HG03439 (cell line): ENCODE data around the gene TMEM11.

ENCODE experiments used
- ATAC-seq: cut with Tn5 transposase; IDR thresholded peaks from one replicate; pipeline ENCODE4 v1.9.1; 2021; ENCODE audit warnings: mild to moderate bottlenecking, moderate library complexity; ENCODE audit not compliant: unreplicated experiment

TMEM11 gene

GRCh38 chr17:21214015-21214776 lies at the start of gene TMEM11:
Gene TMEM11 (minus strand): TSS chr17:21214161. CDS start chr17:21214152, 9 bp downstream.
- peak; percentile 82 for ATAC-seq

- ATAC-seq: no peak
These were observed 49.4 kb upstream of the TMEM11 start for GRCh38 chr17:21263376-21263775.

DNA sequence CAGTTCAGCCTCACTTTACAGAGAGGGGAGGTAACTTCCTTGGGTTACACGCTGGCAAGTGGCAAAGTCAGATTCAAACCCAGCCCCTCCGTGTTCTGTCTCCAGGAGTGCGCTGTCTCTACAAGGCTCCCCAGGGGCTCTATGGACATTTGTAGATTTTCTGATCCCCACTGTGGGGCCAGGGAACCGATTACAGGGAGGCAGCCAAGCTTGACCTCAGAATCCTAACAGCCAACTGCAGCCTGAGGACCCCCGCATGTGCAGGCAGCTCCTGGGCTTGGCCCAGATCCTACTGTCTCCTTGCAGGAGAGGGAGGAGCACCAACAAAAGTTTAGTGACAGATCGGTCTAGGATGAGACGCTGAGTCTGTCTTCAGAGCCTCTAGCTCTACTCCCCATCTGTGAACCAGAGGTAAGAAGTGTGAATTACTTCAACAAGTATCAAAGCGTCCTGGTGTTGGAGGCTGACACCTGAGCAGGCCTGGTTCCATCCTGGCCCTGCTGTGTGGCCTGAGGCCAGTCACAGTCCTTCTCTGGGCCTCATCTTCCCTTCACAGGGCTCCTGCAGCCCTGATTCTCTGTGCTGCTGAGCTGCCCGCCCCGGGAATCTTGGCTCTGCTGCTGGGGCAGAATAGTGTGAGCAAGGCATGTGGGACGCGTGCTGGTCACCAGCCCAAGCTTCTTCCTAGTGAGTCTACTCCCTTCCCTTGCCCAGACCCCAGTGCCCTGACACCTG lies 48.5 kb upstream of the TMEM11 start:
- ATAC-seq: no peak

- ATAC-seq: no peak
These were observed 44.6 kb upstream of the TMEM11 start for GRCh38 chr17:21258593-21258992.

DNA sequence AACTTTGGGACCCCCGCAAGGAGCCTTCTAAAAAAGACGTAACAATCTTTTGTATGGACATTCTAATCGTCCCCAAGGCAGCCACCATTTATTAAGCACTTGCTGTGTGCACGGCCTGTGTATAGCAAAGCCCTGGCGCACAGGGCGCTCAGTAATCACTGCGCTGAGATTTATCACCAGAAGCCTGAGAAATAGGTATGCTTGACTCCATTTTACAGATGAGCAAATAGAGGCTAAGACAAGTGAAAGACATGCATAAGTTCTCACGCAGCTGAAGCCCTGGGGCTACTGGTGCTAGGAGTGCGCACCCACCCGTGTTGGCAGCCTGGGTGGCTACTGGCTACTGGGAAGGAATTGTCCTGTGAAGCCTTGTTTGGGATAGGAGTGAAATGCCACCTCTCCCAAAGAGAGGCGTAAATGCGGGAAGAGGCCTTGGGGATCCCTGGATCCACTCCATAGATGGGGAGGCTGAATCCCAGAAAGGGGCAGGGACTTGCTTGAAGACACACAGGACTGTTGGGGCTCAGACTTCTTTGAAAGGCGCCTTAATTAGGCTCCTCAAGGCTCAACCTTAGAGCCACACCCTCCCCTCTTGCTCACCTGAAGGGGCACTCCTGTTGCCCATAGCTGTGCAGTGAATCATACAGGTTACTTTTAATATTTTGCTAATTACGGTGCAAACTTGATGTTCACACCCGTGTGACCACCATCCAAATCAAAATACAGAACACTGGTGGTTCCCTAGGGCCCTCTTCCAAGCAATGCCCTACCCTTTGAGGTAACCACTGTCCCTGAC lies 39.9 kb upstream of the TMEM11 start:
- ATAC-seq: no peak

DNA sequence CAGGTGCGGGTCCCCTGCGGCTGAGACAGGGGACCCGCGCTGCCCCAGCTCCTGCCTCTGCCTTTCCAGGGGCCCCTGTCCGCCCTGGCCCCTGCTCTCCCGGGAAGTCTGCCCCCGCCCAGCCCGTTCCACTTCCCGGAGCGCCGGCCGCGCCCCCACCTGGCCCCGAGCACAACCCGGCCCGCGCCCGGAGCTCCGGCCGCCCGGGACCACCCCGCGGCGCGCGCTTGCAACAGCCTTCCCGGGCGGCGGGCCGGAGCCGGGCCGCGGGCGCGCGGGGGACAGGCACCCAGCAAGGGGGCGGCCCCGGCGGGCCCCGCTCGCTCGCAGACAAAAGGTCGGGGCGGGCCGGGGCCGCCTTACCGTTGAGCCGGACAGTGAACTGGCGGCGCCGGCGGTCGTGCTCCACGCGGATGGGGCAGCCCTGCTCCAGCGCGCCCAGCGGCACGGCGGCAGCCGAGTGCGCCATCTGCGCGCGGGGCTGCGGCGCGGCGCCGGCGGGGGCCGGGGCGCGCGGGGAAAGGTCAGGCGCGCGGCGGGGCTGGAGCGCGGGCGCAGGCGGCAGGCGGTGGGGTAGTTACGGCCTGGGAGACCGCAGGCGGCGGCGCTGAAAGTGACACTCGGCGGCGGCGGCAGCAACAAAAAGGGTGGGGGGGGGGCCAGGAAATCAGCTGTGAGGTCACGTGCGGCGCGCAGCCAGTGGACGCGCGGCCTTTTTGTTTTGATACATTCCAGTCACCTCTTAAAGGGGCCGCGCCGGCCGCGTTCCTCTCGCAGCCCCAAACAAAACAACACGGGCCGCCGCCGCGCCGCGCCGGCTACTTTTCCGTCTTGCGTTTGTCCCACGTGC lies 39.1 kb upstream of the TMEM11 start, which contains the start of gene NATD1:
TSS of gene NATD1 (minus strand) at position 615 of the 850 bp plus-strand sequence. CDS start at position 469, 146 bp downstream.
- ATAC-seq: peak; percentile 76

- no peak for ATAC-seq
These were observed 38.4 kb upstream of the TMEM11 start for GRCh38 chr17:21252289-21252795.

- no peak for ATAC-seq
These were observed 37.5 kb upstream of the TMEM11 start for GRCh38 chr17:21251337-21252010.

GRCh38 chr17:21250854-21251253 lies 36.9 kb upstream of the TMEM11 start:
- ATAC-seq: no peak

- ATAC-seq: no peak
These were observed 36.2 kb upstream of the TMEM11 start for GRCh38 chr17:21249920-21250703.

DNA sequence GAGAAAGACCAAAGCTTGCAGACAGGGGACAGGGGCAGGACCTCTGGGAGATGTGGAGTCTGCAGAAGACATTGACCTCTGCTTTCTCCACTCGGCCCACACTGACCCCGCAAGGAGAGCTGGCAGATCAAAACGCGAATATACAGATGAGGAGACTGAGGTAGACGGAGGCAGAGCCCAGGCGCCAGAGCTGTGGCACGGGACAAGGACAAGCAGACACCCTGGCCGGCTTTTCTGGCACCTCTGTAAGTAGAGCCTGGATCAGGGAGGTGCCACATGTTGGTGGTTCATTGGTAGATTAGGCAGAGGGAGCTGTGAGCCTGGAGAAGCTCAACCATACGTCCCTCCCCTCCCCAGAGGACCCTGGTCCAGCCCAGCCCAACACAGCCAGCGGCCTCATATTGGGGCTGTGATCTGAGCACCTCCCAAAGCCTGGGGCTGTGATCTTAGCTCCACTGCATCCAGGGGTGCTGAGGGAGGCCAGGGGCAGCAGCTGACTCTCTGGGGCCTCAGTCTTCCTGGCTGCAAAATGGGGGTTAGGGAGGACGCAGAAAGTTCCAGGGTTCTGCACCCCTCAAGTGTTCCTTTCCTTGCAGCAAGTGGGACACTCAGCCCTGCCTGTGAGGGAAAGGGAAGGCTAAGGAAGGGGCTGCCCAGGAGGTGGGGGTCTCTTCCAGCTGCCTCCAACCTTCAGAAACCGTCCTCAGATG lies 35.3 kb upstream of the TMEM11 start:
- no peak for ATAC-seq

DNA sequence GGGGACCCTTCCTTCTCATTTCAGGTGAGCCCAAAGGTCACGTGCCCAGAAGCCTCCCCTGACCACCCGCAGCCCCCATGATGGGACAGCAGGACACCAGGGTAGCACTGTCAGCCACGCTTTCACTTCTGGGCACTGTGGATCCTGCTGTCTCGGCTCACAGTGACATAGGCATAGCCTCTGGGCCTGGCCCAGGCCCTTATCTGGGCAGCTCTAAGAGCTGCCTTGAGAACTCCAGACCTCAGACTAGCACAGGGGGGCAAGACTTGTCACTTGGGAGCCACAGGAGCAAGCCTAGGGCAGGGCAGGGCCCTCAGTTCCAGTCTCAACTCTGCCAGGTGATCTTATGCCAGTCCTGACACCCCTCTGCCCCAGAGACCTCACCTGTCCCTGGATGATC lies 34.5 kb upstream of the TMEM11 start:
- ATAC-seq: no peak

GRCh38 chr17:21247552-21248258 lies 33.7 kb upstream of the TMEM11 start:
- ATAC-seq: no peak

- no peak for ATAC-seq
These were observed 32.7 kb upstream of the TMEM11 start for GRCh38 chr17:21246698-21247097.

DNA sequence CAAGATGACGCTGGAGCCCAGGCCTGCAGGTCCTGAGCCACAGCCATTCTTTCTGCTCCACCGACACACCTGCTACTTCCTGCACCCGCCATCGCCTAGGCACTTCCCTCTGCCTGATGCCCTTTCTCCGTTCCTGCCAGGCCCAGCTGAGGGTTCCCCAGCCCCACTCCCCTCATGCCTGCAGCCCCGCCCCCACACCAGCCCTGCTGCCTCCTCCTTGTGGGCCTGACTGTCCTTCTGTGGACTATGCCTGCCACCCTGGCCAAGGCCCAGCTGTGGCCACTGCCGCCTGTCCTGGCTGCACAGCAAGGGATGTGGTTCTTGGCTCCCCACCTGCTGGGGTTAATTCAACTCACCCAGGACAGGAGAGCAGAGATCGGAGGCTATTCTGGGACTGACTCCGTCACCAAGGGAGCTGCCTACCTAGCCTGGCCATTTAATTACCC lies 31.7 kb upstream of the TMEM11 start:
- ATAC-seq: no peak

GRCh38 chr17:21243516-21244303 lies 29.7 kb upstream of the TMEM11 start:
- ATAC-seq: no peak
